Measurements from ENCODE around the gene FGF14. TPM values are rescaled to one million over a fixed set of nuclear protein-coding genes. Genes with fewer than 3 reads are reported as not detected.

FGF14 gene
- total RNA-seq, 2 experiments from 2014 or later = not detected

DNA sequence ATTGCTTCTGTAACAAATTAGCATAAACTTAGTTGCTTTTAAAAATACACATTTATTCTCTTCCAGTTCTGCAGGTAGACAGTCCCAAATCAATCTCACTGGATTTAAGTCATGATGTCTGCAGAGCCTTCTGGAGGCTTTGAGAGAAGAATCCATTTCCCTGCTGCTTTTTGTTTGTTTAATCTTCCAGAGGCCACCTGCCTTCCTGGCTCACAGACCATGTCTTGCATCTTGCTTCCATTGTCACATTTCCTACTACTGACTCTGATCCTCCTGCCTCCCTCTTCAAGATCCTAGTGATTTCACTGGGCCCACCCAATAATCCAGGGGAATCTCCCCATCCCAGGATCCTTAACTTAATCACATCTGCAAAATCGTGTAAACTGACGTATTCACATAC lies 476.1 kb downstream of the FGF14 start:
- Mint-ChIP-seq H3K27ac (no peak overlapping the region), H3K4me3 (no peak overlapping the region), H3K36me3 (ENCODE audit: low read depth) (no peaks in the 10 kb centered on the region), H3K4me1 (no peaks in the 10 kb centered on the region), H3K27me3 (peaks cover 9% of the 10 kb centered on the region), H3K9me3 (no peaks in the 10 kb centered on the region)
- DNase-seq = no peak
- ChIA-PET POLR2A (no interaction called here), CTCF (no interaction called here)

DNA sequence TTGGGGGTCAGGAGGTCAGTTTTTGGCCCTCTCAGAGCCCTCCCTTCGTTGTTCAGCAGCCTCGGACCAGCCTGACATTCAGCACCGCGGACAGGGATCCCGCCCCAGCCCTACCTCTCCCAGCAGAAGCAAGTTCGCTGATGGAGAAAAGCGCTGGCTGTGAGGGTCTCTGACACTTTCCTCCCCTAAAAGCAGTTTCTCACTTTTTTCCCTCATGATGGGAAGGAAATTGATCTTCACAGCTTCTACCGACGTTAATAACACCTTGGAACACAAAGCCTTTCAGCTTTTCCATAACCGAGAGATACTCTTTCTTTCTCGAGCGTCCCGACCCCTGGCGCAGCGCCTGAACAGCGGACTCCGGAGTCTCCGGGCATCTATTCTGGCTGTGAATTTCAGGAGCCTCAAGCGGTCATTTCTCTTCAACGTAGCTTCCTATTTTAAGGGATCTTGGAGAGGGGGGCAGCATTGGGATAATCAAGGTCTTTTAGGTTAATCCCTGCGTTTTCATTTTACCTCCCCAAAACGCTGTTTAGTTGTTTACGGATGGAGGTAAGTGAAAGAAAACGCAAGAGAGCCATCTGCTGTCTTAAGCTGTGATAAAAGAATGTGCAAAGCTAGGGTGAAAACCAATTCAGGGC lies 482.2 kb downstream of the FGF14 start:
- no peak for DNase-seq
- CTCF ChIA-PET = no interaction called here
- no peaks in the 10 kb centered on the region for H3K4me1 Mint-ChIP-seq

DNA sequence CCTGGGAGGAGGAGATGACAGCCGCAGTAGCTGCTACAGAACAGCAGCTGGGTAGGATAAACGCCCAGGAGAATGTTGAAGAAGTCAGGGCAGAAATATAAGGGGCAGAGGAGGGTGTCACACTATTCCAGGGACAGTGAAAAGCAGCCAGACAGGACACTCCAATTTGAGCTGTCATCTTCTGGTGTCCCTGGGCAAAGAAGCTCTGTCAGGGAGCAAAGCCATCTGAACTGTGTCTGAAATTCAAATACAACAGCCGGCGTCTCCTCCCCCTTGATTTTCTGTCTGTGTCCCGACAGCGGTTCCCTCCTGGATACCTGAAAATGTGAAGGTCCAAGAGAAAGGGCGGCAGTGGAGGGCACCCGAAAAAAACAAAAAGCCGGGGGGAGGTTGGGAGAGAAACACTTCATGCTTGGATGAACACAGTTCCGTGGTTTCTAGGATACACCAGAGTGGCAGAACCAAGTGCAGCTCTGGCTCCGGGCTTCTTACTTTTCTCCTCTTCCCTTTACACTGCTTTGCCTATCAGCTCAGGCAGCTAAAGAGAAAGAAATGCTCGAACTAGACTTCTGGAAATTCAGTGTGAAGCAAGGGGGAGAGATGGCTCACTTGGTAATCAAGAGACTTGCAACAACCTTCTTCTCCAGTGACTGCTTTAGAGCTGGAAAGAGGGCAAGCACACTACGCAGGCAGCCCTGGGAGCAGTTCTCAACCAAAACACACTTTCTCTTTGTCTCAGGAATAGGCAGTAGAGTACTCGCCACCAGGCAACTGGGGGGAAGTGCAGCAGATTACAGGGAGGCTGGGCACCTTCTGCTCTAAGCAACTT lies 483.8 kb downstream of the FGF14 start:
- no peaks in the 10 kb centered on the region for H3K36me3 Mint-ChIP-seq (ENCODE audit: low read depth)
- peaks cover 52% of the 10 kb centered on the region for H3K27me3 Mint-ChIP-seq
- H3K4me3 Mint-ChIP-seq = no peak overlapping the region
- H3K4me1 Mint-ChIP-seq = no peaks in the 10 kb centered on the region
- ChIA-PET CTCF (no interaction called here), POLR2A (no interaction called here)
- no peaks in the 10 kb centered on the region for H3K9me3 Mint-ChIP-seq
- no peak for DNase-seq
- H3K27ac Mint-ChIP-seq = no peak overlapping the region

More for the DNA sequence above, 482.2 kb downstream of the FGF14 start:
- peaks cover 49% of the 10 kb centered on the region for H3K27me3 Mint-ChIP-seq
- H3K27ac Mint-ChIP-seq = no peak overlapping the region
- POLR2A ChIA-PET = no interaction called here
- no peaks in the 10 kb centered on the region for H3K9me3 Mint-ChIP-seq
- no peaks in the 10 kb centered on the region for H3K36me3 Mint-ChIP-seq (ENCODE audit: low read depth)
- H3K4me3 Mint-ChIP-seq = no peak overlapping the region

DNA sequence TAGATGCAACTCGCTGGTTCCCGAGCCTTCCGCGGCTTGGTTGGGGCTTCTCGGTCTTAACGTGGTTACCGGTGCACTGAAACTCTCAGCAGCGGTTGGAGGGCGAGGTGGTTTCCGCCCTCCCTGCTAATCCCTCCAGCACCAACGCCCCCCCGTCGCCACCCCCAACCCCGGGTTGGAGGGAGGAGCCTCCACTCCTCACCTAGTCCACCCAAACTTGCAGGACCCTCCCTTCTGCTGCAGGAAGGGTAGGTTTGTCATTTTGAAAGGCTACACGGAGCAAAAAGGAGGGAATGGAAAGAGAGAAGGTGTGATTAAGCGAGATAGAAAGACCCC lies 484.4 kb downstream of the FGF14 start:
- no peak for DNase-seq
- peaks cover 54% of the 10 kb centered on the region for H3K27me3 Mint-ChIP-seq
- ChIA-PET POLR2A (no interaction called here), CTCF (no interaction called here)
- H3K4me1 Mint-ChIP-seq = no peaks in the 10 kb centered on the region
- no peak overlapping the region for H3K4me3 Mint-ChIP-seq
- H3K36me3 Mint-ChIP-seq (ENCODE audit: low read depth) = no peaks in the 10 kb centered on the region
- no peak overlapping the region for H3K27ac Mint-ChIP-seq
- H3K9me3 Mint-ChIP-seq = no peaks in the 10 kb centered on the region

- no peak overlapping the region for H3K4me3 Mint-ChIP-seq
- CTCF ChIA-PET = no interaction called here
These were observed 484.9 kb downstream of the FGF14 start for GRCh38 chr13:101916775-101917474.

DNA sequence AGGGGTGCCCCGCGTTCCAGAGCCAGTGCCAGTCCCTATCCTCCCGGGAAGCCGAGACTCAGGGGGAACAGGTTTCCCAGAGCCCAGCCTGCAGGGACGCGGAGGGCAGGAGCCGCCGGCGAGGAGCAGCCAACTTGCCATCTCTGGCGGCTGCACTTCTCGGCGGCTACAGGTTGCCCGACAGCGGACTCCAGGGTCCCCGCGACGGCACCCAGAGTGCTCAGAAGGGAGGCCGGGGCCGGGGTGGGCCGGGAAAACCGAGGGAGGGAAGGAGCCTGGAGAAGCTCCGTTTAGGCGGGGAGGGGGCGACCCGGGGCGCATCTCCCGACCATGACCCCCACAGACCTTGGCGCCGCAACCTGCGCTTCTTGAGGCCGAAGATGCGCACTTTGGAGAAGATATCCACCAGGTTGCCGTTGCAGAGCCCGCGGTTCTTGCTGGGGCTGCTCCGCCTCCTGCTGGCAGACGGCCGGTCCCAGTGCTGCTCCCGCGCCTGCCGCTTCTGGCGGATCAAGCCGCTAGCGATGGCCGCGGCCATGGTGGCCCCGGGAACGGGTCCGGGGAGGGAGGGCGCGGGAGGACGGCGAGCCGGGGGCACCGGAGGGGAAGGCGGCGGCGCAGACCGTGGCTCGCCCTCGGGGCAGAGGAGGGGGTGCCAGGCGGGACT lies 485.6 kb downstream of the FGF14 start:
- no peak for DNase-seq
- POLR2A ChIA-PET = no interaction called here
- CTCF ChIA-PET = no interaction called here
- Mint-ChIP-seq H3K4me3 (no peak overlapping the region), H3K27ac (no peak overlapping the region), H3K9me3 (no peaks in the 10 kb centered on the region), H3K36me3 (ENCODE audit: low read depth) (no peaks in the 10 kb centered on the region), H3K27me3 (peaks cover 48% of the 10 kb centered on the region), H3K4me1 (no peaks in the 10 kb centered on the region)

More at GRCh38 chr13:101916775-101917474, 484.9 kb downstream of the FGF14 start:
- no peaks in the 10 kb centered on the region for H3K9me3 Mint-ChIP-seq
- H3K27ac Mint-ChIP-seq = no peak overlapping the region
- no peak for DNase-seq
- H3K36me3 Mint-ChIP-seq (ENCODE audit: low read depth) = no peaks in the 10 kb centered on the region
- H3K27me3 Mint-ChIP-seq = peaks cover 54% of the 10 kb centered on the region
- POLR2A ChIA-PET = no interaction called here
- no peaks in the 10 kb centered on the region for H3K4me1 Mint-ChIP-seq

GRCh38 chr13:101915755-101916107 lies 486.1 kb downstream of the FGF14 start:
- Mint-ChIP-seq H3K27me3 (peaks cover 45% of the 10 kb centered on the region), H3K36me3 (ENCODE audit: low read depth) (no peaks in the 10 kb centered on the region), H3K4me3 (no peak overlapping the region), H3K27ac (no peak overlapping the region), H3K9me3 (no peaks in the 10 kb centered on the region), H3K4me1 (no peaks in the 10 kb centered on the region)
- ChIA-PET POLR2A (no interaction called here), CTCF (no interaction called here)
- DNase-seq = no peak

DNA sequence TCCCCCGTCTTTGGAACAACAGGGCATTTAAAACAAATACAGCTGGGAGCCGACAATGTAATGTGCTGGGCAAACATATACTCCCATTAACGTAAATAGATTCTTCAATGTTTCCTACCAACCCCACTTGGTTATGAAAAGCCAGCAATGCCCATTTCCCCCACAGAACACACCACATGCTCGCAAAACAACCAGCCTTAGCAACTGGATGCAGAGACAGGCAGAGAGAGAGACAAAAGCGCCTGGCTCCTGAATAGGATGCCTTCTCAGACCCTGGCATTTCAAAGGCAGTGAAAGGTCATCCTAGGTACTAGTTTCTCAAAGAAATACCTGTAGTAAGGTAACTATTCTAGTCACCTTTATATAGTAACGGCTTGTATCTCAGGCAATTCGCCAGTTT lies 486.5 kb downstream of the FGF14 start:
- Mint-ChIP-seq H3K4me3 (no peak overlapping the region), H3K9me3 (no peaks in the 10 kb centered on the region), H3K36me3 (ENCODE audit: low read depth) (no peaks in the 10 kb centered on the region), H3K27ac (no peak overlapping the region), H3K4me1 (no peaks in the 10 kb centered on the region), H3K27me3 (peaks cover 45% of the 10 kb centered on the region)
- no peak for DNase-seq
- ChIA-PET CTCF (no interaction called here), POLR2A (no interaction called here)

GRCh38 chr13:101911752-101912151 lies 490.1 kb downstream of the FGF14 start:
- Mint-ChIP-seq H3K27ac (no peak overlapping the region), H3K36me3 (ENCODE audit: low read depth) (no peaks in the 10 kb centered on the region), H3K4me3 (no peak overlapping the region), H3K4me1 (no peaks in the 10 kb centered on the region), H3K9me3 (no peaks in the 10 kb centered on the region), H3K27me3 (peaks cover 15% of the 10 kb centered on the region)
- ChIA-PET CTCF (no interaction called here), POLR2A (no interaction called here)
- no peak for DNase-seq

DNA sequence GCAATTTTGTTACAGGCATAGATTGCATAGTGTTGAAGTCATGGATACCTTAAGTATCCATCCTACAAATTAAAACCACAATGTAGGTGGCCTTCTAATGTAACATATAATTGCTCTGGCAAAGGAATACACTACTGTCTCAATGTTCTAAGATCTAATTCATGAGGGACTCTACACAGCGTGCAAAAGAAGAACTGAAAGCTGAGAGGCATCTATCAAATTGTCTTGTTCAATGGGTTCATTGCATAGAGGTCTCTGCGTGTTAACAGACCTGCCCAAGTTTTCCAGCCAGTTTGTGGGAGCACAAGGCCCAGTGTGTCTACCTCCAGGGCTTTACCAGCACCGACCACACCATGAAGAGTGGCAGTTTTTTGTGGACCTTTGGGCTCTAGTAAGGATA lies 498.0 kb downstream of the FGF14 start:
- POLR2A ChIA-PET = no interaction called here
- CTCF ChIA-PET = no interaction called here
- no peak overlapping the region for H3K4me3 Mint-ChIP-seq
- DNase-seq = no peak
- no peaks in the 10 kb centered on the region for H3K27me3 Mint-ChIP-seq
- no peaks in the 10 kb centered on the region for H3K9me3 Mint-ChIP-seq
- H3K36me3 Mint-ChIP-seq (ENCODE audit: low read depth) = no peaks in the 10 kb centered on the region
- no peak overlapping the region for H3K27ac Mint-ChIP-seq
- H3K4me1 Mint-ChIP-seq = no peaks in the 10 kb centered on the region

DNA sequence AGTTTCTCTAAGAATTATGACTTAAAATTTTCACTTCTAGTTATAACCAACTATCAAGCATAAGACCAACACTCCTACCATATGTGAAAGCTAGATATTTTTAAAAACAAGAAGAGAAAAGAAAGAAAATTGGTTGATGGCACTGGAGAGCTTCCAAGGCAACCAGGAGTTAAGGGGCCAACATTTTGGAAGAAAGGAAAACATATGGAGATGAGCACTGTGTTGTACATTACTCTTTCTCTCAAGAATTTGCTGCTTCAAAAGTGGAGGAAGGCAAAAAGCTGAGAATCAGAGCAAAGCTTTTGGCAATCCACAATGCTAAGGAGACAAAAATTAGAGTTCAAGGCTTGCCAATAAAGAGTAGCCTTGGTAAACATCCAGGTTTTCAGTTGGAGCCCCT lies 503.2 kb downstream of the FGF14 start:
- ChIA-PET CTCF (no interaction called here), POLR2A (no interaction called here)
- Mint-ChIP-seq H3K4me1 (no peaks in the 10 kb centered on the region), H3K4me3 (no peak overlapping the region), H3K36me3 (ENCODE audit: low read depth) (no peaks in the 10 kb centered on the region), H3K9me3 (no peaks in the 10 kb centered on the region), H3K27me3 (no peaks in the 10 kb centered on the region), H3K27ac (no peak overlapping the region)
- DNase-seq = no peak

DNA sequence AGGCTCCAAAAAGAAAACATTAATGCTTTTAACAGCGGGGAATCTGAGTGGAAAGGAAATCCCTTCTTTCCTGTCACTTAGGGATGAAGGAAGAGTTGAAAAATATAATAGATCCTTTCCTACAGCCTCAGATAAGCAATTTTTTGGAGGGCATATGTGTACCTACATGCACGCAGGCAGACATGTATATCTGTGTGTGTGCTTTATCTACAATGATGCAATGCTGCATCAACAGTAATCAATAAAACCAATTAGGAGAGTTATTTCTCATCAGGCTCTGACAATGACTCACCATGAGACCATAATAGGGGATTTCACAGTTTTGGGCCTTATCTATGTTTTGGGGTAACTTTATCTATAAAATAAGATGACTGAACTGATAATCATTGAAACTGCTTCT lies 505.3 kb downstream of the FGF14 start:
- Mint-ChIP-seq H3K9me3 (no peaks in the 10 kb centered on the region), H3K36me3 (ENCODE audit: low read depth) (no peaks in the 10 kb centered on the region), H3K4me3 (no peak overlapping the region), H3K4me1 (no peaks in the 10 kb centered on the region), H3K27ac (no peak overlapping the region), H3K27me3 (no peaks in the 10 kb centered on the region)
- no peak for DNase-seq
- ChIA-PET POLR2A (no interaction called here), CTCF (no interaction called here)

DNA sequence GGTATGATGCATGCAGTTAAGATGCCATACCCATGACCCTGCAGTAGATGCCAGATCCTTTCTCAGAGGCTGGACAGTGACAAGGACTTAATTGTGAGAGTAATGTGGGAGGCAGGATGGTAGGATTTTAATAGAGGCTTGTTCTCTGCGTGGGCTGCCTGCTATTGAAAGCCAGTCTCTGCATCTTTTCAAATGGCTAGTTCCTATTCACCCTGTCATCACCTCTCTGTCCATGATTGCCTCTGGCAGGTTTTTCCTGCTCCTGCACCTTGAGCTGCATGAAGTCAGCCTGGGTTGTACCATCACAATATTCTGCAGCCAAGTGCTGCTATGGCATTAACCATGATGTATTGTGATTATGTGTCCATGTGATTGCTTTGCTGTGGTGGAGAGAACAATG lies 508.8 kb downstream of the FGF14 start:
- H3K27me3 Mint-ChIP-seq = no peaks in the 10 kb centered on the region
- CTCF ChIA-PET = no interaction called here
- H3K27ac Mint-ChIP-seq = no peak overlapping the region
- no peaks in the 10 kb centered on the region for H3K36me3 Mint-ChIP-seq (ENCODE audit: low read depth)
- DNase-seq = no peak
- no peak overlapping the region for H3K4me3 Mint-ChIP-seq
- no peaks in the 10 kb centered on the region for H3K9me3 Mint-ChIP-seq
- POLR2A ChIA-PET = no interaction called here
- H3K4me1 Mint-ChIP-seq = no peaks in the 10 kb centered on the region

Measured in activated CD4-positive, alpha-beta memory T cell treated with anti-CD3 and anti-CD28 coated beads, Interleukin-2, amount 10 ng/mL, durations not matched to agents 7 days and 5 days (primary cell).